Esophagus (tissue), 2 donors: Measurements from ENCODE around the gene COL2A1. TPM values are rescaled to one million over a fixed set of nuclear protein-coding genes. Genes with fewer than 3 reads are reported as not detected.

Experiments
- H3K27ac ChIP-seq, 2 donors: one replicate each; pipeline ENCODE4 v1.5.1; 2013; ENCODE audit warnings: low read depth in 2 of 2, mild to moderate bottlenecking in 2 of 2, inconsistent platforms in 1 of 2, low read length in 1 of 2, moderate library complexity in 1 of 2
- H3K27me3 ChIP-seq, 2 donors: one replicate each; pipeline ENCODE4 v1.6.1; 2013; ENCODE audit warnings: low read length in 2 of 2, control low read depth in 1 of 2, mild to moderate bottlenecking in 1 of 2; ENCODE audit not compliant: insufficient read depth in 2 of 2, control insufficient read depth in 1 of 2
- H3K36me3 ChIP-seq, 2 donors: one replicate each; pipeline ENCODE4 v1.6.1; 2013; ENCODE audit warnings: low read length in 1 of 2; ENCODE audit not compliant: control insufficient read depth in 2 of 2, insufficient read depth in 2 of 2
- H3K4me1 ChIP-seq, 2 donors: one replicate each; pipeline ENCODE4 v1.6.1; 2013; ENCODE audit warnings: low read length in 1 of 2; ENCODE audit not compliant: control insufficient read depth in 2 of 2, insufficient read depth in 2 of 2
- H3K4me3 ChIP-seq, 2 donors: one replicate each; pipeline ENCODE4 v1.5.1; 2013; ENCODE audit warnings: low read length in 2 of 2, mild to moderate bottlenecking in 2 of 2, low read depth in 1 of 2, moderate library complexity in 1 of 2
- H3K9me3 ChIP-seq, 2 donors: one replicate each; pipeline ENCODE4 v1.6.1; 2013; ENCODE audit warnings: mild to moderate bottlenecking in 2 of 2, low read depth in 1 of 2, low read length in 1 of 2, moderate library complexity in 1 of 2; ENCODE audit not compliant: control insufficient read depth in 2 of 2, insufficient read depth in 1 of 2
- WGBS, 2 donors: extraction: QIAGEN DNeasy Blood & Tissue Kit; methylation state at CpG; one replicate each; pipeline ENCODE4 v1.1.7; 2013; 5-methylcytosine and 5-hydroxymethylcytosine counted together
- polyA plus RNA-seq, 2 donors: library from polyadenylated mRNA; stranded (reverse); fragments of 200-250 nt; gene quantifications; one replicate each; pipeline ENCODE4 v1.2.3, GENCODE V29; 2013
- donor health status: healthy with polysubstance abuse.
- donor health status: Bipolar disorder and iron deficiency.

COL2A1 gene
- polyA plus RNA-seq, 2 donors = 0.01 TPM; not detected in 1

GRCh38 chr12:48041591-48042423, 37.5 kb upstream of the COL2A1 start:
- 81 to 83% methylated on average over 5 of the region's 5 CpGs for WGBS, 2 donors

GRCh38 chr12:48040354-48040753, 36.1 kb upstream of the COL2A1 start:
- H3K9me3 ChIP-seq = no peaks in the 10 kb centered on the region
- H3K36me3 ChIP-seq = peaks cover 5 to 9% of the 10 kb centered on the region in 2 donors
- H3K4me1 ChIP-seq = peaks cover 0 to 2% of the 10 kb centered on the region in 2 donors
- no peak overlapping the region for H3K4me3 ChIP-seq
- 64 to 73% methylated on average over 3 of the region's 3 CpGs for WGBS, 2 donors
- no peak overlapping the region for H3K27ac ChIP-seq
- no peaks in the 10 kb centered on the region for H3K27me3 ChIP-seq

More at GRCh38 chr12:48041591-48042423, 37.5 kb upstream of the COL2A1 start:
- Histone ChIP-seq H3K27me3 (no peaks in the 10 kb centered on the region), H3K36me3 (peaks cover 9 to 15% of the 10 kb centered on the region in 2 donors), H3K4me1 (peaks cover 0 to 2% of the 10 kb centered on the region in 2 donors), H3K4me3 (no peak overlapping the region), H3K9me3 (no peaks in the 10 kb centered on the region), H3K27ac (no peak overlapping the region)

GRCh38 chr12:48039151-48039550, 34.9 kb upstream of the COL2A1 start:
- Histone ChIP-seq H3K27me3 (no peaks in the 10 kb centered on the region), H3K4me1 (no peaks in the 10 kb centered on the region), H3K4me3 (no peak overlapping the region), H3K27ac (no peak overlapping the region), H3K36me3 (no peaks in the 10 kb centered on the region), H3K9me3 (no peaks in the 10 kb centered on the region)
- 95% methylated on average over 1 of the region's 1 CpG for WGBS, 2 donors

- Histone ChIP-seq H3K9me3 (no peaks in the 10 kb centered on the region), H3K4me3 (no peak overlapping the region), H3K4me1 (no peaks in the 10 kb centered on the region), H3K36me3 (no peaks in the 10 kb centered on the region), H3K27me3 (no peaks in the 10 kb centered on the region), H3K27ac (no peak overlapping the region)
- 58 to 68% methylated on average over 5 of the region's 5 CpGs for WGBS, 2 donors
Measured at GRCh38 chr12:48038085-48038484, 33.8 kb upstream of the COL2A1 start.

GRCh38 chr12:48037267-48037915, 33.1 kb upstream of the COL2A1 start:
- WGBS, 2 donors = 51% methylated on average over 9 of the region's 9 CpGs
- Histone ChIP-seq H3K36me3 (no peaks in the 10 kb centered on the region), H3K27ac (no peak overlapping the region), H3K4me3 (no peak overlapping the region), H3K9me3 (no peaks in the 10 kb centered on the region), H3K4me1 (no peaks in the 10 kb centered on the region), H3K27me3 (no peaks in the 10 kb centered on the region)

- 91 to 94% methylated on average over 4 of the region's 4 CpGs for WGBS, 2 donors
Measured at GRCh38 chr12:48036818-48037217, 32.5 kb upstream of the COL2A1 start.

GRCh38 chr12:48034835-48035805, 30.8 kb upstream of the COL2A1 start:
- H3K36me3 ChIP-seq = no peaks in the 10 kb centered on the region
- 90 to 92% methylated on average over 8 of the region's 8 CpGs for WGBS, 2 donors
- H3K27me3 ChIP-seq = no peaks in the 10 kb centered on the region
- no peaks in the 10 kb centered on the region for H3K4me1 ChIP-seq
- no peak overlapping the region for H3K4me3 ChIP-seq
- no peak overlapping the region for H3K27ac ChIP-seq
- no peaks in the 10 kb centered on the region for H3K9me3 ChIP-seq

More at GRCh38 chr12:48036818-48037217, 32.5 kb upstream of the COL2A1 start:
- Histone ChIP-seq H3K27ac (no peak overlapping the region), H3K27me3 (no peaks in the 10 kb centered on the region), H3K9me3 (no peaks in the 10 kb centered on the region), H3K4me3 (no peak overlapping the region), H3K4me1 (no peaks in the 10 kb centered on the region), H3K36me3 (no peaks in the 10 kb centered on the region)

- Histone ChIP-seq H3K27me3 (no peaks in the 10 kb centered on the region), H3K4me3 (no peak overlapping the region), H3K4me1 (peaks cover 0 to 2% of the 10 kb centered on the region in 2 donors), H3K36me3 (no peaks in the 10 kb centered on the region), H3K9me3 (no peaks in the 10 kb centered on the region), H3K27ac (no peak overlapping the region)
- WGBS, 2 donors = 90 to 94% methylated on average over 1 of the region's 1 CpG
Measured at GRCh38 chr12:48033451-48033850, 29.2 kb upstream of the COL2A1 start.

GRCh38 chr12:48032597-48032996, 28.3 kb upstream of the COL2A1 start:
- WGBS, 2 donors = 98 to 100% methylated on average over 1 of the region's 1 CpG

More at GRCh38 chr12:48032597-48032996, 28.3 kb upstream of the COL2A1 start:
- Histone ChIP-seq H3K4me3 (no peak overlapping the region), H3K4me1 (peaks cover 0 to 2% of the 10 kb centered on the region in 2 donors), H3K9me3 (no peaks in the 10 kb centered on the region), H3K36me3 (no peaks in the 10 kb centered on the region), H3K27ac (no peak overlapping the region), H3K27me3 (no peaks in the 10 kb centered on the region)
